Activated CD8-positive, alpha-beta memory T cell treated with anti-CD3 and anti-CD28 coated beads for 48 hours (primary cell): ENCODE results near the gene OR5T2.
"Not testable (repeated sequence)": the region's sequence is repeated elsewhere in the genome, so short reads cannot be mapped to it uniquely, and the experiment has no call there.

Source experiments
- DNase-seq, 3 experiments: peaks; one replicate each; pipeline ENCODE4 v3.0.0-alpha.2; 2020; ENCODE audit warnings: low read depth in 2 of 3, low spot score in 2 of 3

Gene OR5T2

GRCh38 chr11:56234155-56234554 lies at the start of gene OR5T2:
TSS of gene OR5T2 (minus strand) at chr11:56234255. CDS start at chr11:56233062, 1,193 bp downstream.
- no peak for DNase-seq

- no peak for DNase-seq
Observed at GRCh38 chr11:56273854-56274253, 39.8 kb upstream of the OR5T2 start, which contains the start of gene OR5T1. TSS of gene OR5T1 (plus strand) at chr11:56274154. CDS start at chr11:56275639, 1,485 bp downstream.

GRCh38 chr11:56271092-56271491 lies 37.0 kb upstream of the OR5T2 start:
- DNase-seq: no peak

- no peak for DNase-seq
Observed at GRCh38 chr11:56251954-56252353, 17.9 kb upstream of the OR5T2 start, which contains the start of gene OR5T3. TSS of gene OR5T3 (plus strand) at chr11:56252254. CDS start at chr11:56252254, 0 bp downstream.

GRCh38 chr11:56219735-56220134 lies 14.3 kb downstream of the OR5T2 start:
- not testable (repeated sequence) for DNase-seq

GRCh38 chr11:56214537-56214936 lies 19.5 kb downstream of the OR5T2 start:
- no peak for DNase-seq

GRCh38 chr11:56207790-56208189 lies 26.3 kb downstream of the OR5T2 start:
- no peak for DNase-seq

GRCh38 chr11:56197367-56197766 lies 36.7 kb downstream of the OR5T2 start:
- no peak for DNase-seq

- no peak for DNase-seq
Observed at GRCh38 chr11:56196705-56197104, 37.4 kb downstream of the OR5T2 start.

GRCh38 chr11:56188602-56189001 lies 45.5 kb downstream of the OR5T2 start:
- DNase-seq: no peak

GRCh38 chr11:56183459-56183858 lies 50.6 kb downstream of the OR5T2 start:
- no peak for DNase-seq
